ENCODE measurements around the gene B4GALNT3.

B4GALNT3 gene

DNA sequence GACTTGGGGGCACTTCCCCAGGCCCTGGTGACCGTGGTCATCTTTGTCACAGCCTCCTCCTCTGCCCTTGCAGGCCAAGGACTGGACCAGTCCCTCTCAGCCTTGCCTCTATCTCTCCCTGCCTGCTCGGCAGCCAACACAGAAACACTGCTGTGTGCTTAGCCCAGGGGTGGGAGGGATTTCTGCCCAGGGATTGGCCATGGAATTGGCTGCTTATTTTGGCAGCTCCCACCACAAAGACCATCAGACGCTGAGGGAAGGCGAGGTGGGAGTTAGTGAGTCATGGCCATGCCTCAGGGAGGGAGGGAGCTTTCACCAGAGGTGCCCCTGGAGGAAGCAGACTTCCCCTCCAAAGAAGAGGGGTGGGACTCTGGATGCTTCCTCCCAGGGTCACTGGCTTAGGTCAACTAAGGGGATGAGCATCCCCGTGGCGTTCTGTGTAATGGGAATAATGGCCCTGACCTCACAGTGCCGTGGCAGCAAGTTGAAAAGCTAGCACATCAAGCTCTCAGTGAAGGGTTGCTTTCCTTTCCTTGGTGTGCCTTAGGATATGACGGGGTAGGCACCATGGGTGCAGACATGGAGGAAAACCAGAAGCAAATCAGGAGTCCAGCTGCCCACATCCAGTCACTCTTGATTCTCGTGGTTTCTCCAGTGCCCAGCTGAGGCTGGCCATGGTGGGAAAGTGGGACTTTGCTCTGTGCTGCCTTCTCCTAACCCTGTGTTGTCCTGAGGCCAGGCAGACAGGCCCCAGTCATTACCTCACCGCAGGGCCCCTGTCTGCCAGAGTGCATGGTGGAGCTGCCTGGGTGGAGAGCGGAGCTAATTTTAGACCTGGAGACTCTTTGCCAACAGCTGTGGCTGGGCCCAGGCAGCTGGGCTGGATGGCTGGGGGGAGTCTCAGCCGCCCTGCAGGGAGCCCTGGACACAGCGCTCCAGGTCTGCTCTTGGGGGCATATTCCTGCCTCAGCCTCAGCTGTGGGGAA is 21.4 kb downstream of the B4GALNT3 start:
- Mint-ChIP-seq H3K4me1 (no peaks in the 10 kb centered on the region), H3K27ac (no peak overlapping the region), H3K27me3 (peaks cover 37% of the 10 kb centered on the region), H3K9me3 (no peaks in the 10 kb centered on the region), H3K36me3 (no peaks in the 10 kb centered on the region), H3K4me3 (no peak overlapping the region)
- ATAC-seq, result peak; percentile 22

GRCh38 chr12:482061-482460 is 22.3 kb downstream of the B4GALNT3 start:
- Mint-ChIP-seq H3K4me3 (no peak overlapping the region), H3K27ac (no peak overlapping the region), H3K36me3 (no peaks in the 10 kb centered on the region), H3K9me3 (no peaks in the 10 kb centered on the region), H3K27me3 (peaks cover 42% of the 10 kb centered on the region), H3K4me1 (no peaks in the 10 kb centered on the region)
- ATAC-seq, result no peak

DNA sequence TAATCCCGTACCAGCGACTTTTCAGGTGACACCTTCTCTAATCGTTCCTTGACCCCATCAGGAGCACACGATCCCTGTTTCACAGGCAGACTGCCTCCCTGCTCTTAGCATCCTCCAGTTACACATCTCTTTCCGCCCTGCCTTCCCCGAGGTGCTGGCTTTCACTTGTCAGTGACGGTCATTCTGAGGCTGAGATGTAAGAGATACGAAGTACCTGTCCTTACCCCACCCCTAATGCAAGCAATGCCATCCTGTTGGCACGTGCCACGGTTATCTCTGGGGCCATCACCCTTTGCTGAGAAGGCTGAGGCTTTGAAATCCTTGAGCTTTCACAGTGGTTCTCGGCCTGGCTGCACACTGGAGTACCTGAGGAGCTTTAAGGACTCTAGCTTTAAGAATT is 24.4 kb downstream of the B4GALNT3 start:
- Mint-ChIP-seq H3K27ac (no peak overlapping the region), H3K4me1 (no peaks in the 10 kb centered on the region), H3K4me3 (no peak overlapping the region), H3K36me3 (peaks cover 6% of the 10 kb centered on the region), H3K9me3 (peaks cover 6% of the 10 kb centered on the region), H3K27me3 (peaks cover 47% of the 10 kb centered on the region)
- no peak for ATAC-seq

GRCh38 chr12:490260-490659 is 30.5 kb downstream of the B4GALNT3 start:
- Mint-ChIP-seq H3K36me3 (peaks cover 15% of the 10 kb centered on the region), H3K4me1 (no peaks in the 10 kb centered on the region), H3K27ac (no peak overlapping the region), H3K9me3 (peaks cover 28% of the 10 kb centered on the region), H3K27me3 (peaks cover 13% of the 10 kb centered on the region), H3K4me3 (no peak overlapping the region)
- ATAC-seq, result no peak

DNA sequence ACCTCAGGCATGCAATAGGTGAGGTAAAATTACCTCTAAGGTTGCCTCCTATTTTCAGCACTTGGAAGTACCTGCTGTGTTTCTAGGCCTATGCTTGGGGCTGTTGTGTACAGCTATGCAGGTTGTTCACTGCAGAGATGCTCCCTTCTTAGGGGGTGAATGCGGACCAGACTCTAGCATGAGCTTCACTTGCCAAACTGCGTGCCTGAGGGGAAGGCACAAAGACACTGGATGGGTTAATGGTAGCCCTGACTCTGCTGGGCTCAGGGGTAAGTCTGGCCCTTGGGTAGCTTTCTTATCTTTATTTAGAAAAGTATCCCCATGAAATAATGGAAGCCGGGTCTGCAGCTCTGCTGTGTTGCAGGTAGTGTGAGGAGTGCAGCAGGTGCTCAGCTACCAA is 35.7 kb downstream of the B4GALNT3 start:
- Mint-ChIP-seq H3K9me3 (peaks cover 13% of the 10 kb centered on the region), H3K4me1 (no peaks in the 10 kb centered on the region), H3K27me3 (peaks cover 15% of the 10 kb centered on the region), H3K4me3 (no peak overlapping the region), H3K27ac (no peak overlapping the region), H3K36me3 (no peaks in the 10 kb centered on the region)
- no peak for ATAC-seq

GRCh38 chr12:496736-497135 is 37.0 kb downstream of the B4GALNT3 start:
- Mint-ChIP-seq H3K4me1 (no peaks in the 10 kb centered on the region), H3K27ac (no peak overlapping the region), H3K27me3 (peaks cover 23% of the 10 kb centered on the region), H3K36me3 (no peaks in the 10 kb centered on the region), H3K4me3 (no peak overlapping the region), H3K9me3 (peaks cover 9% of the 10 kb centered on the region)
- ATAC-seq, result no peak

DNA sequence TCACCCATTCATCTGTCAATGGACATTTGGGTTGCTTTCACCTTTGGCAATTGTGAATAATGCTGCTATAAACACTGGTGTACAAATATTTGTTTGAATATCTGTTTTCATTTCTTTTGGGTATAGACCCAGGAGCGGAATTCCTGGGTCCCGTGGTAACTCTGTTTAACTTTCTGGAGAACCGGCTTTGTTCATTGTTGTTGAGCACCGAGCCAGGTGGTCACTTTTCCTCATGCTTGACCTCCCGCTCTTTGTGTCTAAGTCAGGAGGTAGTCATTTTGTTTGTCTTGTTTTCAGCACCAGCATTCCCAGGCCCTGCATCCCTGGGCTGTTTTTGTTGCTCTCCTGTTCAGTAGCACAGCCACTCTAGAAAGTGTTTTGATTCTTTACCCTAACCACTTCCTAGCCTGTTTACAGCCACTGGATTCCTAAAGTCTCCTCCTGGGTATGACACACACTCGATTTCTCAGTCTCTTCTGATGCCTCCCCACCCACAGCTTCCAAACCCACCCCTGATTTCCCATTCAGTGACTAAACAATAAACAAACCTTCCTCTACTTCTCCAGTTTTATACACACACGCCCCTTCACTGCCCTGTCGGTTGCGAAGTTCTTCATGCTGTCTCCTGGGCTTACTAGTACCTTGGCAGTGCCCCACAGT is 37.9 kb downstream of the B4GALNT3 start:
- no peak for ATAC-seq
- Mint-ChIP-seq H3K27me3 (peaks cover 30% of the 10 kb centered on the region), H3K9me3 (peaks cover 4% of the 10 kb centered on the region), H3K36me3 (no peaks in the 10 kb centered on the region), H3K27ac (no peak overlapping the region), H3K4me3 (no peak overlapping the region), H3K4me1 (no peaks in the 10 kb centered on the region)

DNA sequence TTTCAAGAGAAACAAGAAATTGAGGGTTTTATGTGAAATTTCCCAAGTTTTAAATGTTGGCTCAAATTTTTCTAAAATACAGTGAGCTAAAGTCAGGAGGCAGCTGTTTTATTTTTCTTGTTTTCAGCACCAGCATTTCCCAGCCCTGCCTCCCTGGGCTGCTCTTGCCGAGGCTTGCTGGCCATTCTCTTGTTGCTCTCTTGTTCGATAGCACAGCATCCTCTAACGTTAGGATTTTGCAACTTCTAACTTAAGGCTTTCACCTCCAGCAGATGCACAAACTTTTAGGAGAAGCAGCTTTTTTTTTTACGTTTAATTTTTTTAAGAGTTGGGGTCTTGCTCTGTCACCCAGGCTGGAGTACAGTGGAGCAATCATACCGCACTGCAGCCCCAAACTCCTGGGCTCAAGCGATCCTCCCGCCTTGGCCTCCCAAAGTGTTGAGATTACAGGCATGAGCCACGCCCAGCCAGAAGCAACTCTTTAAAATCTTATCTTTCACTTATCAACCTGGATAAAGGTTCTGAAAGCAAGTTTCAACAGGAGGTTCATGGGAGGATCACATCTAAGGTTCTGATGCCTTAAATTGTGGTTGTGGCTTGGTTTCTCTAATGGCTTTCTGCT is 40.2 kb downstream of the B4GALNT3 start:
- Mint-ChIP-seq H3K27me3 (peaks cover 30% of the 10 kb centered on the region), H3K4me1 (no peaks in the 10 kb centered on the region), H3K9me3 (no peaks in the 10 kb centered on the region), H3K27ac (no peak overlapping the region), H3K4me3 (no peak overlapping the region), H3K36me3 (no peaks in the 10 kb centered on the region)
- no peak for ATAC-seq

DNA sequence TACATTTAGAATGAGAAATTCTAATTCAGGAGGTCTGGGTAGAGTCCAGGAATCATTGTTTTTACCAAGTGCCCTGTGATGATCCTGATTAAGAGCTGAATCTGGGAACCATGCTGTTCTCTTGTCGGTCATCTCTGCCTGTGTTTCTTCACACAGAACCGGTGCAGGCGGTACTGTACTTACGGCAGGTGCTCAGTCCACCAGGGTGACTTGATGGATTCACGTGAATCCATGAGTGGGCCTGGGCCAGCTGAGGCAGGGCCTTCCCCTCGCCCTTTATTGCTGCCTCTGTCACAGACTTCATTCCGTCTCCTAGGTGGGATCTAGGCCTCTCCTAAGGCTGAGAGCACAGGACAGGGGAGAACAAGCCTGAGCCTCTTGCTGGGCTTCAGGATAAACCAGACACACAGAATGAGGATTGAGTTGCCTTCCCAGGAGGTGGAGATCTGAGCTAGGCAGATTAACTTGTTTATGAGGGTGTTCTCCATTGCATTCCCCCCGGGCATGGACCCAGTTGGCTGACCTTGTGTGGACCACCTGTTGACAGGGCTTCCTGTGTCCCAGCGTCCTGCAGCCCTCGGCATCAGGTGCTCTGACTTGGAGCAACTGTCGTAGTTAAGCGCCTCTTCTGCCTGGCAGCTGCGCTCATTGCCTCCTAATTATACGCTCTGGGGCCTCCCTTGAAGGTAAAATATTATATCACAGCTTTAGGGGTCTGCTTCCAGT is 42.1 kb downstream of the B4GALNT3 start:
- no peak overlapping the region for H3K4me3 Mint-ChIP-seq
- H3K27me3 Mint-ChIP-seq, result peaks cover 30% of the 10 kb centered on the region
- ATAC-seq, result peak; percentile 6
- no peaks in the 10 kb centered on the region for H3K36me3 Mint-ChIP-seq
- H3K9me3 Mint-ChIP-seq, result no peaks in the 10 kb centered on the region
- H3K4me1 Mint-ChIP-seq, result no peaks in the 10 kb centered on the region
- H3K27ac Mint-ChIP-seq, result no peak overlapping the region

DNA sequence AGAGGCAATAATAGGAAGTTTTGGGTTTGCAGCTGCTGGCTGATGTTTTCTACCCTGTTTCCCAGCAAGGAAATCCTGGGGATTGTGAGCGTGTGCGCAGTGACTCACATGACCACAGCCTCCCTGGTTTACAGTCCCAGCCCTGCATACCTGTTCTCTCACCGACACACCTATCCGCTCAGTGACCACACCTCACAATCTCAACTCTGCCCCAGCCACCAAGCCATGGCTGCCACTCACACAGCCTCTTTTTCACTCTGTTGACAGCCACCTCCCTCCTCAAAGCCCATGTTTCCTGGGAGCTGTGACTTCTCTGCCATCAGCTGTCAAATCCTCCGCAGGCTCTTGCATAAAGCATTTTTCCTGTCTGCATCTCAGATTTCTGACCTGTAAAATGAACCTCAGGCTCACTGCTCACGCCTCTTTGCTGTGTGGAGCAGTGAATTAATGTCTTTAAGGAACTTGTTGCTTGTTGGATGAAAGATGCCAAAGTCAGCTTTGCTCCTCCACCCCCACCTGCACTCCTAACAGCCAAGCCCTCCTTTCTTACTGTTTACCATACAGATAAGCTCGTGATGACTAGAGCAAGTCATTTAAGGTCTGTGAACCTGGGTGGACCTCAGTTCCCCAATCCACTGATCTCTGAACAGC is 43.5 kb downstream of the B4GALNT3 start:
- no peak for ATAC-seq
- peaks cover 27% of the 10 kb centered on the region for H3K27me3 Mint-ChIP-seq
- H3K27ac Mint-ChIP-seq, result no peak overlapping the region
- no peak overlapping the region for H3K4me3 Mint-ChIP-seq
- no peaks in the 10 kb centered on the region for H3K36me3 Mint-ChIP-seq
- H3K9me3 Mint-ChIP-seq, result no peaks in the 10 kb centered on the region
- H3K4me1 Mint-ChIP-seq, result no peaks in the 10 kb centered on the region

DNA sequence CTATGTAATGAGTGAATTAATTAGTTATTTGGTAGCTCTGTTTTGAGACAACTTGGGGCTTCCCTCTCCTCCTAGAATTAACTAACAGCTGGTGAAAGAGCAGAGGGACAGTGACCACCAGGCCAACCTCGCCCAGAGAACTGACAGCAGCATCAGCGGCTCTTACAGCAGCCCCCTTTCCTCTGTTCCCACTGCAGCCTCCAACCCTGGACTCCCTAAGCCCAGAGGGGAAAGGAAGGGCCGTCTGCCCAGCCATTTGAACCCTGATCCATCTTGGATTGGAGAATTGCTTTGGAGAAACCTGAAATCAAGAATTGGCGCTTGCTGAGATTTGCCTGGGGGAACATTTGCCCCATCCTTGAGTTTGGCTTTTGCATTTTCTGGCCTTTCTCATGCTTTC is 45.5 kb downstream of the B4GALNT3 start:
- Mint-ChIP-seq H3K9me3 (no peaks in the 10 kb centered on the region), H3K27me3 (peaks cover 37% of the 10 kb centered on the region)

DNA sequence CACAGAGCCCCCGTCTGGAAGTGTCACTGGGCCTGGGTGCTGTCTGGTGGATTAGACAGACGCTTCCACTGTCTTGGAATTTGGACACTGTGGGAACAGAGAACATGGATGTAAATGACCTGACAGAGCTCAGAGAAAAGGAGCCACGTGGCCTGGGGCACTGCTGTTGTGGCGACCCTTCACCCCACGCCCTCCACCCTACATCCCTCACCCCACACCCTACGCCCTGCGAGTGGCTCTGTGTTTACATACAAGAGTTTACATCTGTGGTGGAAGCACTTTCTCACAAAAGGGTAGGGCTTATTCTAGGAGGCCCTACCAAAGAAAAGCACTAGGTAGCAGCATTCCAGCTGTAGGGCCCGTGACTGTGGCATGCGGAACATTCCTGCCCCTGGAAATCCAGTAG is 47.7 kb downstream of the B4GALNT3 start:
- H3K4me3 Mint-ChIP-seq, result no peak overlapping the region
- no peaks in the 10 kb centered on the region for H3K9me3 Mint-ChIP-seq
- peaks cover 43% of the 10 kb centered on the region for H3K27me3 Mint-ChIP-seq
- H3K4me1 Mint-ChIP-seq, result peaks cover 8% of the 10 kb centered on the region
- no peak for ATAC-seq
- no peaks in the 10 kb centered on the region for H3K36me3 Mint-ChIP-seq
- no peak overlapping the region for H3K27ac Mint-ChIP-seq

More for the DNA sequence above, 45.5 kb downstream of the B4GALNT3 start:
- peaks cover 8% of the 10 kb centered on the region for H3K4me1 Mint-ChIP-seq
- no peak overlapping the region for H3K4me3 Mint-ChIP-seq
- no peak for ATAC-seq
- H3K36me3 Mint-ChIP-seq, result no peaks in the 10 kb centered on the region
- H3K27ac Mint-ChIP-seq, result no peak overlapping the region

DNA sequence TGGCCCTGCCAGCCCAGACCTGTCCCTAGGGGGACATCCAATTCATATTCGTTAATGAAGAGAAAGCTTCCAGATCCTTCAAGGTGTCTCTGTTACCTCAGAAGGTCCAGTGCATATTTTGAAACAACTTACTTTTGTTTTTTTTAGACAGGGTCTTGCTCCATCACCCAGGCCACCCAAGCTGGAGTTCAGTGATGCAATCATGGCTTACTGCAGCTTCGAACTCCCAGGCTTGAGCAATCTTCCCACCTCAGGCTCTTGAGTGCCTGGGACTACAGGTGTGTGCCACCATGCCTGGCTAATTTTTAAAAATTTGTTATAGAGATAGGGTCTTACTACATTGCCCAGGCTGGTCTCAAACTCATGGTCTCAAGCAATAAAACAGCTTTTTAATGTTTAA is 48.4 kb downstream of the B4GALNT3 start:
- Mint-ChIP-seq H3K4me3 (no peak overlapping the region), H3K27me3 (peaks cover 51% of the 10 kb centered on the region), H3K9me3 (no peaks in the 10 kb centered on the region), H3K27ac (no peak overlapping the region), H3K36me3 (no peaks in the 10 kb centered on the region), H3K4me1 (peaks cover 8% of the 10 kb centered on the region)
- no peak for ATAC-seq

GRCh38 chr12:508795-509194 is 49.1 kb downstream of the B4GALNT3 start:
- H3K27ac Mint-ChIP-seq, result no peak overlapping the region
- peaks cover 57% of the 10 kb centered on the region for H3K27me3 Mint-ChIP-seq
- no peaks in the 10 kb centered on the region for H3K36me3 Mint-ChIP-seq
- ATAC-seq, result peak; percentile 50
- no peaks in the 10 kb centered on the region for H3K9me3 Mint-ChIP-seq
- H3K4me1 Mint-ChIP-seq, result peaks cover 8% of the 10 kb centered on the region
- H3K4me3 Mint-ChIP-seq, result no peak overlapping the region
